CD4-positive, alpha-beta T cell (primary cell): ENCODE measurements around the gene SEMA7A. TPM values are rescaled to one million over a fixed set of nuclear protein-coding genes. Genes with fewer than 3 reads are reported as not detected.

Experiments used
- ATAC-seq: fragments of 200-7000 bp; cut with Tn5 transposase; one replicate; pipeline ENCODE4 v1.10.0; 2022; ENCODE audit warnings: mild to moderate bottlenecking; ENCODE audit not compliant: poor library complexity
- CTCF ChIA-PET: fragments of 350-600 bp; sonication (Branson Sonifier 250); formaldehyde crosslinking; loops from one replicate; lab custom pipeline; 2021; ENCODE audit warnings: antibody characterized with exemption, inconsistent platforms; lab: Charles Lee
- POLR2A ChIA-PET: fragments of 350-600 bp; sonication (Branson Sonifier 250); formaldehyde crosslinking; loops from one replicate; lab custom pipeline; 2021; ENCODE audit warnings: antibody characterized with exemption, inconsistent platforms; lab: Charles Lee
- DNase-seq, 14 experiments: peaks; one replicate each; pipeline ENCODE4 v3.0.0-alpha.2; 2013 to 2020; ENCODE audit warnings: mixed read lengths in 2 of 14
- H3K27ac ChIP-seq, 2 donors: one replicate each; pipeline versions ENCODE4 v1.5.1 to v1.7.0; 2013; ENCODE audit warnings: low read length in 2 of 2, low read depth in 1 of 2, mild to moderate bottlenecking in 1 of 2
- H3K27me3 ChIP-seq, 2 experiments: 1 replicate in 1 of 2; 2 replicates in 1 of 2; pipeline versions ENCODE4 v1.6.1 to v1.7.0; 2013; ENCODE audit warnings: low read length in 2 of 2, control low read depth in 1 of 2, mild to moderate bottlenecking in 1 of 2, moderate library complexity in 1 of 2; ENCODE audit not compliant: insufficient read depth in 2 of 2, control insufficient read depth in 1 of 2
- H3K36me3 ChIP-seq: one replicate; pipeline ENCODE4 v1.6.1; 2013; ENCODE audit warnings: low read length, control low read depth; ENCODE audit not compliant: insufficient read depth
- H3K4me1 ChIP-seq: one replicate; pipeline ENCODE4 v1.6.1; 2013; ENCODE audit warnings: low read length, control low read depth; ENCODE audit not compliant: insufficient read depth
- H3K4me3 ChIP-seq: one replicate; pipeline ENCODE4 v1.5.1; 2013; ENCODE audit warnings: mild to moderate bottlenecking, low read length, moderate library complexity
- H3K9me3 ChIP-seq, 2 experiments: 1 replicate in 1 of 2; 2 replicates in 1 of 2; pipeline versions ENCODE4 v1.6.1 to v1.7.0; 2013; ENCODE audit warnings: low read length in 2 of 2, mild to moderate bottlenecking in 2 of 2, control low read depth in 1 of 2, moderate library complexity in 1 of 2; ENCODE audit not compliant: control insufficient read depth in 1 of 2, insufficient read depth in 1 of 2
- H3K27ac Mint-ChIP-seq: one replicate; pipeline ENCODE4 v1.8.0; 2020; ENCODE audit warnings: mixed read lengths
- H3K27me3 Mint-ChIP-seq: one replicate; pipeline ENCODE4 v1.8.0; 2021; ENCODE audit warnings: mixed read lengths
- H3K36me3 Mint-ChIP-seq: one replicate; pipeline ENCODE4 v1.8.0; 2021; ENCODE audit warnings: low read depth, mixed read lengths
- H3K4me1 Mint-ChIP-seq: one replicate; pipeline ENCODE4 v1.8.0; 2021; ENCODE audit warnings: low read depth, mixed read lengths
- H3K4me3 Mint-ChIP-seq: one replicate; pipeline ENCODE4 v1.8.0; 2020; ENCODE audit warnings: mild to moderate bottlenecking, mixed read lengths
- H3K9me3 Mint-ChIP-seq: one replicate; pipeline ENCODE4 v1.8.0; 2020; ENCODE audit warnings: mixed read lengths
- CTCF ChIP-seq: fragments of 200-600 bp; IDR thresholded peaks from one replicate; pipeline ENCODE4 v1.8.0; 2022; ENCODE audit warnings: antibody characterized with exemption, mild to moderate bottlenecking
- intact Hi-C, 2 experiments: fragments of 100-400 bp; cut with DNase I in 1 of 2; cut with micrococcal nuclease in 1 of 2; formaldehyde crosslinking; loops; one replicate each; pipeline versions ENCODE4 v1.15.1 to v1.9.0; 2023 to 2025; cut with DNase I, micrococcal nuclease
- total RNA-seq, 174 experiments: library from RNA in 2 of 174; stranded (reverse) in 2 of 174; gene quantifications; one replicate each; pipeline ENCODE4 v1.2.3 and lab custom pipeline; 2021 to 2026

Gene SEMA7A
- total RNA-seq, 2 experiments from 2014 or later, result 2.3 to 2.7 TPM

GRCh38 chr15:74451322-74451721 is 17.6 kb upstream of the SEMA7A start:
- no peak for TF ChIP-seq CTCF

GRCh38 chr15:74449643-74450205 is 16.0 kb upstream of the SEMA7A start:
- H3K27me3 Mint-ChIP-seq, result no peaks in the 10 kb centered on the region
- intact Hi-C loops, result loop anchor here in 1 of 2 experiments (10.0 kb wide), 1 partner anchor 315 kb away; no protein-coding TSS in a partner anchor

More at GRCh38 chr15:74451322-74451721, 17.6 kb upstream of the SEMA7A start:
- Histone ChIP-seq H3K9me3 (no peaks in the 10 kb centered on the region), H3K27ac (no peak overlapping the region), H3K4me3 (no peak overlapping the region), H3K4me1 (no peaks in the 10 kb centered on the region), H3K36me3 (peaks cover 90% of the 10 kb centered on the region), H3K27me3 (no peaks in the 10 kb centered on the region)
- Mint-ChIP-seq H3K4me3 (no peak overlapping the region), H3K27me3 (no peaks in the 10 kb centered on the region), H3K27ac (no peak overlapping the region), H3K9me3 (no peaks in the 10 kb centered on the region), H3K36me3 (peaks cover 98% of the 10 kb centered on the region), H3K4me1 (peaks cover 17% of the 10 kb centered on the region)
- intact Hi-C loops, result no loop called here
- POLR2A ChIA-PET, result no interaction called here
- DNase-seq (no peak), ATAC-seq (no peak)
- CTCF ChIA-PET, result no interaction called here

GRCh38 chr15:74449095-74449494 is 15.3 kb upstream of the SEMA7A start:
- DNase-seq (no peak), ATAC-seq (no peak)
- Histone ChIP-seq H3K4me1 (no peaks in the 10 kb centered on the region), H3K36me3 (peaks cover 89% of the 10 kb centered on the region), H3K4me3 (no peak overlapping the region), H3K27ac (no peak overlapping the region), H3K9me3 (no peaks in the 10 kb centered on the region), H3K27me3 (no peaks in the 10 kb centered on the region)
- intact Hi-C loops, result loop anchor here in 1 of 2 experiments (10.0 kb wide), 1 partner anchor 316 kb away; no protein-coding TSS in a partner anchor
- TF ChIP-seq CTCF, result no peak
- Mint-ChIP-seq H3K4me1 (peaks cover 5% of the 10 kb centered on the region), H3K36me3 (peaks cover 99% of the 10 kb centered on the region), H3K27me3 (no peaks in the 10 kb centered on the region), H3K27ac (no peak overlapping the region), H3K4me3 (no peak overlapping the region), H3K9me3 (no peaks in the 10 kb centered on the region)
- ChIA-PET CTCF (no interaction called here), POLR2A (no interaction called here)

More at GRCh38 chr15:74449643-74450205, 16.0 kb upstream of the SEMA7A start:
- H3K36me3 ChIP-seq, result peaks cover 94% of the 10 kb centered on the region
- ChIA-PET POLR2A (interaction anchor here (0.9 kb wide), 1 partner anchor 11 kb away, joined by 3 read pairs; the partner anchor contains the start of gene UBL7), CTCF (no interaction called here)
- no peak overlapping the region for H3K4me3 Mint-ChIP-seq
- H3K9me3 Mint-ChIP-seq, result no peaks in the 10 kb centered on the region
- no peaks in the 10 kb centered on the region for H3K4me1 ChIP-seq
- H3K4me3 ChIP-seq, result no peak overlapping the region
- ATAC-seq, result no peak
- peaks cover 99% of the 10 kb centered on the region for H3K36me3 Mint-ChIP-seq
- no peak for DNase-seq
- no peaks in the 10 kb centered on the region for H3K27me3 ChIP-seq
- H3K4me1 Mint-ChIP-seq, result peaks cover 11% of the 10 kb centered on the region
- H3K27ac ChIP-seq, result no peak overlapping the region
- H3K9me3 ChIP-seq, result no peaks in the 10 kb centered on the region
- H3K27ac Mint-ChIP-seq, result no peak overlapping the region
- no peak for TF ChIP-seq CTCF
